ENCODE data around the gene LIN37.
"Not testable (repeated sequence)": the region's sequence is repeated elsewhere in the genome, so short reads cannot be mapped to it uniquely, and the experiment has no call there.

LIN37 gene

DNA sequence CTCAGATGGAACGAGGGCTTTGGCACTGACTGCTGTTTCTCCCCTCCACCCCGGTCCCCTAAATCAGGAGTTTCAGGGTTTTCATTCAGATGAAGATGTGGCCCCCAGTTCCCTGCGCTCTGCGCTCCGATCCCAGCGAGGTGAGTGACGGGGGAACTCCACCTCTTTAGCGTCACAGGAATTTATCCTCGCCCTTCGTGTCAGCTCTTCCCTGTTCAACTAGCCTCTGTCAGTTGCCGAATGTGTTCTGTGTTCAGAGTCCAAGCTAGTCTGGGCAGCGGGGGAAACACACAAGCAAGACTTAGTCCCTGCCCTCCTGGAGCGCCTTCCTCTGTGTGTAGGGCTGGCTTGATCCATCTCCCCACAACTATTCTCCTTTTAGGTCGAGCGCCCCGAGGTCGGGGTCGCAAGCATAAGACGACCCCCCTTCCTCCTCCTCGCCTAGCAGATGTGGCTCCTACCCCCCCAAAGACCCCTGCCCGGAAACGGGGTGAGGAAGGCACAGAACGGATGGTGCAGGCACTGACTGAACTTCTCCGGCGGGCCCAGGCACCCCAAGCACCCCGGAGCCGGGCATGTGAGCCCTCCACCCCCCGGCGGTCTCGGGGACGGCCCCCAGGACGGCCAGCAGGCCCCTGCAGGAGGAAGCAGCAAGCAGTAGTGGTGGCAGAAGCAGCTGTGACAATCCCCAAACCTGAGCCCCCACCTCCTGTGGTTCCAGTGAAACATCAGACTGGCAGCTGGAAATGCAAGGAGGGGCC, 28.8 kb upstream of the LIN37 start:
- DNase-seq: no peak

DNA sequence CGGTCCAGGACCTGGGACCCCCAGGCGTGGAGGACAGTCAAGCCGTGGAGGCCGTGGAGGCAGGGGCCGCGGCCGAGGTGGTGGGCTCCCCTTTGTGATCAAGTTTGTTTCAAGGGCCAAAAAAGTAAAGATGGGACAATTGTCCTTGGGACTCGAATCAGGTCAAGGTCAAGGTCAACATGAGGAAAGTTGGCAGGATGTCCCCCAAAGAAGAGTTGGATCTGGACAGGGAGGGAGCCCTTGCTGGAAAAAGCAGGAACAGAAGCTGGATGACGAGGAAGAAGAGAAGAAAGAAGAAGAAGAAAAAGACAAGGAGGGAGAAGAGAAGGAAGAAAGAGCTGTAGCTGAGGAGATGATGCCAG, 28.2 kb upstream of the LIN37 start:
- no peak for DNase-seq

DNA sequence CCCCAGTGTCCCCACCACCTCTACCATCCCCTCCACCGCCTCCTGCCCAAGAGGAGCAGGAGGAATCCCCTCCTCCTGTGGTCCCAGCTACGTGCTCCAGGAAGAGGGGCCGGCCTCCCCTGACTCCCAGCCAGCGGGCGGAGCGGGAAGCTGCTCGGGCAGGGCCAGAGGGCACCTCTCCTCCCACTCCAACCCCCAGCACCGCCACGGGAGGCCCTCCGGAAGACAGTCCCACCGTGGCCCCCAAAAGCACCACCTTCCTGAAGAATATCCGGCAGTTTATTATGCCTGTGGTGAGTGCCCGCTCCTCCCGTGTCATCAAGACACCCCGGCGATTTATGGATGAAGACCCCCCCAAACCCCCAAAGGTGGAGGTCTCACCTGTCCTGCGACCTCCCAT, 27.7 kb upstream of the LIN37 start:
- DNase-seq: peak; percentile 26

DNA sequence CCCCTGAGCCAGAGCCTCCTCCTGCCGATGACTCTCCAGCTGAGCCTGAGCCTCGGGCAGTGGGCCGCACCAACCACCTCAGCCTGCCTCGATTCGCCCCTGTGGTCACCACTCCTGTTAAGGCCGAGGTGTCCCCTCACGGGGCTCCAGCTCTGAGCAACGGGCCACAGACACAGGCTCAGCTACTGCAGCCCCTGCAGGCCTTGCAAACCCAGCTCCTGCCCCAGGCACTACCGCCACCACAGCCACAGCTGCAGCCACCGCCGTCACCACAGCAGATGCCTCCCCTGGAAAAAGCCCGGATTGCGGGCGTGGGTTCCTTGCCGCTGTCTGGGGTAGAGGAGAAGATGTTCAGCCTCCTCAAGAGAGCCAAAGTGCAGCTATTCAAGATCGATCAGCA, 27.0 kb upstream of the LIN37 start:
- peak; percentile 13 for DNase-seq

DNA sequence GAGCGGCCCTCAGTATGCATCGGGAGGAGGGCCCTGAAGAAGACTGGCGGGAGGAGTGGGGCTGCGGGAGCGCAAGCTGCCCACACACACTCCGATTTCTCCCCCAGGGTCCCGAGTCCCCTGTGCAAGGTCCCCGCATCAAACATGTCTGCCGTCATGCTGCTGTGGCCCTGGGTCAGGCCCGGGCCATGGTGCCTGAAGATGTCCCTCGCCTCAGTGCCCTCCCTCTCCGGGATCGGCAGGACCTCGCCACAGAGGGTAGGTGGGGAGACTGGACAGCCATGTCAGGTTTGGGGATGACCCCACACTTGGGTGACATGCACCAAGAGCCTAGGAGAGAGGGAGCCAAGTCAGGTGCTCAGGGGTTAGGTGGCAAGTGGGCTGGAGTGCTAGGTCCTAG, 25.9 kb upstream of the LIN37 start:
- peak; percentile 16 for DNase-seq

DNA sequence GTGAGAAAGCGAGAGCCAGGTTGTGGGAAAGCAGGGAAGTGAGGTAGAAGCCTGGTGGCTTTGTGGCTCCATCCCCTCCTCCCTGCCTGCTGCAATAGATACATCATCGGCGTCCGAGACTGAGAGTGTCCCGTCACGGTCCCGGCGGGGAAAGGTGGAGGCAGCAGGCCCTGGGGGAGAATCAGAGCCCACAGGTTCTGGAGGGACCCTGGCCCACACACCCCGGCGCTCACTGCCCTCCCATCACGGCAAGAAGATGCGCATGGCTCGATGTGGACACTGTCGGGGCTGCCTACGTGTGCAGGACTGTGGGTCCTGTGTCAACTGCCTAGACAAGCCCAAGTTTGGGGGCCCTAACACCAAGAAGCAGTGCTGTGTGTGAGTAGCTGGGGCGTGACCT, 25.5 kb upstream of the LIN37 start:
- DNase-seq: peak; percentile 8

DNA sequence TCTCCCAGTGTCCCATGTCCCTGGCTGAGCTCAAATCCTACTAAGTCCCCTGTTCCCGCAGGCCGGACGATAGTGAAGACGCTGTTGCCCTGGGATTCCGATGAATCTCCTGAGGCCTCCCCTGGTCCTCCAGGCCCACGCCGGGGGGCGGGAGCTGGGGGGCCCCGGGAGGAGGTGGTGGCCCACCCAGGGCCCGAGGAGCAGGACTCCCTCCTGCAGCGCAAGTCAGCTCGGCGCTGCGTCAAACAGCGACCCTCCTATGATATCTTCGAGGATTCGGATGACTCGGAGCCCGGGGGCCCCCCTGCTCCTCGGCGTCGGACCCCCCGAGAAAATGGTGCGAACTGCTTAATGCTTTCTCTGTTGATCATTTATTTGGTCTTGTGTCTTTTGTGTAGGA, 24.7 kb upstream of the LIN37 start:
- no peak for DNase-seq

DNA sequence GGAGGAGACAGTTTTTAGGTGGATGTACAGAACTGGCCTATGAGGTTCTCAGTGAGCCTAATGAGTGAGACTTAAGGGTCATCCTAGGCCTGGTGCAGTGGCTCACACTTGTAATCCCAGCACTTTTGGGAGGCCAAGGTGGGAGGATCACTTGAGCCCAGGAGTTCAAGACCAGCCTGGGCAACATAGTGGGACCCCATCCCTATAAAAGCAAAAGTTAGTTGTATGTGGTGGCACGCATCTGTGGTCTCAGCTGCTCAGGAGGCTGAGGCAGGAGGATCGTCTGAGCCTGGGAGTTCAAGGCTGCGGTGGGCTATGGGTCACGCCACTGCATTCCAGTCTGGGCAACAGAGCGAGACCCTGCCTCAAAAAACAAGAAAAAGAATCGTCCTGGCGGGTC, 24.2 kb upstream of the LIN37 start:
- DNase-seq: not testable (repeated sequence)

DNA sequence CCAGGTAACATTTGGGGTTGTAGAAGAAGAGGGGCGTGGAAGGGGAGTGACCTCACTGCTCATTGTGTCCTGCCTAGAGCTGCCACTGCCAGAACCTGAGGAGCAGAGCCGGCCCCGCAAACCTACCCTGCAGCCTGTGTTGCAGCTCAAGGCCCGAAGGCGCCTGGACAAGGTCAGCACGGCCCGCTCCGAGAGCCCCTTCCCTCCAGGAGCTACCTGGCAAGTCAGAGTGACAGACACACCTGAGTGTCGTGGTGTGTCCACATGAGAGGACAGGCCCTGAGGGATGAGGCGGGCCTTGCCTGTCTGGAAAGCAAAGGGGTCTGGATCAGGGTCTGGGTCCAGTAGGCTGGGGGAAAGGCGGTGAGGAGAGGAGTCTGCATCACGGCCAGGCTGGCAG, 23.8 kb upstream of the LIN37 start:
- DNase-seq: peak; percentile 14

DNA sequence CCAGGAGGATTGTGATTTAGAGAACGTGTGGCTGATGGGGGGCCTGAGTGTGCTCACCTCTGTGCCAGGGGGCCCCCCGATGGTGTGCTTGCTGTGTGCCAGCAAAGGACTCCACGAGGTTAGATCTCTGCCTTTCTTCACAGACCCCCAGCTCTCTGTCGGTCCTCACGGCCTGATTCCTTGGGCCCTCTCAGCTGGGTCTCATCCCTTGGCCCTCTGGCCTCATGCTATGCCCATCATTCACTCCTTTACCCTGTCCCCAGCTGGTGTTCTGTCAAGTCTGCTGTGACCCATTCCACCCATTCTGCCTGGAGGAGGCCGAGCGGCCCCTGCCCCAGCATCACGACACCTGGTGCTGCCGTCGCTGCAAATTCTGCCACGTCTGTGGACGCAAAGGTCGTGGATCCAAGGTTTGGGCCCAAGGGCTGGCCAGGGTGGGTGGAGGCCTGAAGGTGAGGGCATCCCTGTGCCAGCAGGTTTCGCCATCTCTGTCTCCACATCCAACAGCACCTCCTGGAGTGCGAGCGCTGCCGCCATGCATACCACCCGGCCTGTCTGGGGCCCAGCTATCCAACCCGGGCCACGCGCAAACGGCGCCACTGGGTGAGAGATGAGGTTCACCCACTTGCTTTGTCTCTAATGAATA, 23.0 kb upstream of the LIN37 start:
- no peak for DNase-seq

DNA sequence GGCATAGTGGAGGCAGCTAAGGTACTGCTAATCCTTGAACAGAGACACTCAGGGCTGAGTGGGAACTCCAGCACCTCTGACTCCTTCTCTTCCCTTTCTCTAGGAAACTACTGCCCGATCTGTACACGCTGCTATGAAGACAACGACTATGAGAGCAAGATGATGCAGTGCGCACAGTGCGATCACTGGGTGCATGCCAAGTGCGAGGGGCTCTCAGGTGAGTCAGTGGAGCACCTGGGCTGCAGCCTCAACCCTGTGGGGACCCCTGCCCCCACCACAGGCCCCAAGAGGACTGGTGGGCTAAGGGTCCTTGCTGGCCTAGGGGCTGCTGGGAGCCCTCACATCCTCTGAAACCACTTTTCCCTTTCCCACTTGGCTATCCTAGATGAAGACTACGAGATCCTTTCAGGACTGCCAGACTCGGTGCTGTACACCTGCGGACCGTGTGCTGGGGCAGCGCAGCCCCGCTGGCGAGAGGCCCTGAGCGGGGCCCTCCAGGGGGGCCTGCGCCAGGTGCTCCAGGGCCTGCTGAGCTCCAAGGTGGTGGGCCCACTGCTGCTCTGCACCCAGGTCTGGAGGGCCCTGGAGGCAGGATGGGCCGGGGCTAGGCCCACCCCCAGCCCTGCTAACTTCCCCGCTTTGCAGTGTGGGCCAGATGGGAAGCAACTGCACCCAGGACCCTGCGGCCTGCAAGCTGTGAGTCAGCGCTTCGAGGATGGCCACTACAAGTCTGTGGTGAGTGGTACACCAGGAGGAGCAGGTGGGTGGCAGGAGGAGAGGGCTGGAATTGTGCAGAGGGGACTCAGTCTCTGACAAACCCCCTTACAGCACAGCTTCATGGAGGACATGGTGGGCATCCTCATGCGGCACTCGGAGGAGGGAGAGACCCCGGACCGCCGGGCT, 21.1 kb upstream of the LIN37 start:
- no peak for DNase-seq

DNA sequence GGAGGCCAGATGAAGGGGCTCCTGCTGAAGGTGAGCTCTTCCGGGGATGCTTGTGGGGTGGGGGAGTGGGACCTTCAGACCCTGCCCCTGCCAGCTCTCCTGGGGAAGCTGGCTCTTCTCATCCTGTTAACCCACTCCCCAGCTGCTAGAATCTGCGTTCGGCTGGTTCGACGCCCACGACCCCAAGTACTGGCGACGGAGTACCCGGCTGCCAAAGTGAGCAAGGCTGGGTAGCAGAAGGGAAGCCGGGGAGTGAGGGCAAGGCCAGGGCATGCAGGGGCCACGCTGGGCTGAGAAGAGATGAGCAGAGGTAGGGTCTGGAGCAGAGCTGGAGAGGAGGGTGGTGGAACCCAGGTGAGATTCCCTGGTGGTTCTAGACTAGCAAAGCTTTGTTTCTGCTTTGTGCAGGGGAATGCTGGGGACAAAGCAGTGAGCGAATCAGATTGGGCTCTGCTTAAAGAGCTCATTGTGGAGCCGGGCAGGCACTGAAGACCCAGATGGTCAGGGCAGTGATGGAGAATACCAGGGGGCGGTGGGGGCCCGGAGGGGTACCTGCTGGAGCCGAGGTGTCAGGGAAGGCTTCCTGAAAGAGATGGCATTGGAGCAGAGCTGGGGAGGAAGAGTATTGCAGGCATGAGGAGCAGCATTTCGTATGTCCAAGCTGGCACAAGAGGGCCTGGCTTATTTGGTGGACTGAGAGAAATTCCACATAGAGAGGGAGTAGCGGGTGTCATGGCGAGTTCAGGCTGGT, 20.2 kb upstream of the LIN37 start:
- no peak for DNase-seq

DNA sequence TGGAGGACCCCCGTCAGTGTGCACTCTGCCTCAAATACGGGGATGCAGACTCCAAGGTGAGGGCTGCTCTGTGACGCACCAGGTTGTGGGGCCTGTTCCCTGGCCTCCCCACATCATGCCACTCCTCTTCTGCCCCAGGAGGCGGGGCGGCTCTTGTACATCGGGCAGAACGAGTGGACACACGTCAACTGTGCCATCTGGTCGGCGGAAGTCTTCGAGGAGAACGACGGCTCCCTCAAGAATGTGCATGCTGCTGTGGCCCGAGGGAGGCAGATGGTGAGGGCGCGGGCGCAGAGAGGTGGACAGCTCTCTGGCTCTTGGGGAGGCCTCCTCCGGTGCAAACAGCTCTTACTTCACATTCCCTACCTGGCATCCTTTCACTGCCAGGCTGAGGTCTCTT, 19.4 kb upstream of the LIN37 start:
- DNase-seq: no peak

DNA sequence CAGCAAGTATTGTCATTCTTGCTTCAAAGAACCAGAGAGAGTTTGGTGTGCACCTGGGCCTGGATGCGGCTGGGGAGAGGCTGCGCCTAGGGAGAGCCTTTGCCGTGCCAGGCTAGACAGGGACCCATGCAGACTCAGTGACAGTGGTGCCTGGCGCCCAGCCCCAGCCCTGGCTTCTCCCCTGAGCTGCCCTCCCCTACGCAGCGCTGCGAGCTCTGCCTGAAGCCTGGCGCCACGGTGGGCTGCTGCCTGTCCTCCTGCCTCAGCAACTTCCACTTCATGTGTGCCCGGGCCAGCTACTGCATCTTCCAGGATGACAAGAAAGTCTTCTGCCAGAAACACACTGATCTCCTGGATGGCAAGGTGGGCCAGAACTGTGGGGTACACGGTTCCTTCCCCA, 18.6 kb upstream of the LIN37 start:
- no peak for DNase-seq

DNA sequence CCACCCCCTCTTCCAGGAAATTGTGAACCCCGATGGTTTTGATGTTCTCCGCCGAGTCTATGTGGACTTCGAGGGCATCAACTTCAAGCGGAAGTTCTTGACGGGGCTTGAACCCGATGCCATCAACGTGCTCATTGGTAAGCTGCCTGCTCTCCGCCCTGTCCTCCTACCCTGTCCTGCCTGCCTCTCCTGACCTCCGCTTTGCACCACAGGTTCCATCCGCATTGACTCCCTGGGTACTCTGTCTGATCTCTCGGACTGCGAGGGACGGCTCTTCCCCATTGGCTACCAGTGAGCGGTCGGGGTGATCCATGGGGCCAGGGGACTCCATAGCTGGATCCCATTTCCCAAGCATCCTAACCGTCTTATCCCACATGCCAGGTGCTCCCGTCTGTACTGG, 18.1 kb upstream of the LIN37 start:
- DNase-seq: no peak

DNA sequence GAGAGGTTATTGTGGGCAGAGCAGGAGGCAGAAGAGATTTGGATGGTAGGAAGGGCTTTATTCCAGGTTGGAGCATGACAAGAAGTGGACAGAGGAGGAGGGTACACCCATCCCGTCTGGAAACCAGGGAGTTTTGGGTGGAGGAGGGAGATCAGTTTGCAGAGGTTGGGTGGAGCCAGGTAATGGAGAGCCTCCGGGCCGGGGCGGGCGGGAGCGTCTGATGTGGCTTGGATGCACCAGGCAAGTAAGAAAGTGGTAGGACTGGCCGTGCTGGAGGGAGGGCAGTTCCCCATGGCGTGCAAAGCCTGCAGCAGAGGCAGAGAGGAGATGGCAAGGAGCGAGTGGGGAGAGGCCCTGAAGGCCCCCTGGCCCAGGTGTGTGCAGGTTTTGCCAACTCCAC, 17.0 kb upstream of the LIN37 start:
- no peak for DNase-seq

DNA sequence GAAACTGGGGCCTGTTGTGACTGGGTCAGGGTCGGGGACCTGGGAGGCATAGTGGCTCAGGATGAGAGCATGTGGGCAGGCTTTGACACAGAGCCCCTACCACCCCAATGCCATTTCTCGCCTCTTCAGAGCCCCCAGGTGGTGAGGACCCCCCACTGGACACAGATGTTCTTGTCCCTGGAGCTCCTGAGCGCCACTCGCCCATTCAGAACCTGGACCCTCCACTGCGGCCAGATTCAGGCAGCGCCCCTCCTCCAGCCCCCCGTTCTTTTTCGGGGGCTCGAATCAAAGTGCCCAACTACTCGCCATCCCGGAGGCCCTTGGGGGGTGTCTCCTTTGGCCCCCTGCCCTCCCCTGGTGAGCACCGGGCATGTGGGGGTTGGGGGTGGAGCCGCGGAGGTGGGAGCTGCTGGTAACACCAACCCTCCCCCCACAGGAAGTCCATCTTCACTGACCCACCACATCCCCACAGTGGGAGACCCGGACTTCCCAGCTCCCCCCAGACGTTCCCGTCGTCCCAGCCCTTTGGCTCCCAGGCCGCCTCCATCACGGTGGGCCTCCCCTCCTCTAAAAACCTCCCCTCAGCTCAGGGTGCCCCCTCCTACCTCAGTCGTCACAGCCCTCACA, 16.5 kb upstream of the LIN37 start:
- no peak for DNase-seq

DNA sequence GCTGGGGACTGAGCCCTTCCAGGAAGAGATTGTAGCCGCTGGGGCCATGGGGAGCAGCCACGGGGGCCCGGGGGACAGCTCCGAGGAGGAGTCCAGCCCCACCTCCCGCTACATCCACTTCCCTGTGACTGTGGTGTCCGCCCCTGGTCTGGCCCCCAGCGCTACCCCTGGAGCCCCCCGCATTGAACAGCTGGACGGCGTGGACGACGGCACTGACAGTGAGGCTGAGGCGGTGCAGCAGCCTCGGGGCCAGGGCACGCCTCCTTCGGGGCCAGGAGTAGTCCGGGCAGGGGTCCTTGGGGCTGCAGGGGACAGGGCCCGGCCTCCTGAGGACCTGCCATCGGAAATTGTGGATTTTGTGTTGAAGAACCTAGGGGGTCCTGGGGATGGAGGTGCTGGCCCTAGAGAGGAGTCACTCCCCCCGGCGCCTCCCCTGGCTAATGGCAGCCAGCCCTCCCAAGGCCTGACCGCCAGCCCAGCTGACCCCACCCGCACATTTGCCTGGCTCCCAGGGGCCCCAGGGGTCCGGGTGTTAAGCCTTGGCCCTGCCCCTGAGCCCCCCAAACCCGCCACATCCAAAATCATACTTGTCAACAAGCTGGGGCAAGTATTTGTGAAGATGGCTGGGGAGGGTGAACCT, 15.7 kb upstream of the LIN37 start:
- DNase-seq: no peak

DNA sequence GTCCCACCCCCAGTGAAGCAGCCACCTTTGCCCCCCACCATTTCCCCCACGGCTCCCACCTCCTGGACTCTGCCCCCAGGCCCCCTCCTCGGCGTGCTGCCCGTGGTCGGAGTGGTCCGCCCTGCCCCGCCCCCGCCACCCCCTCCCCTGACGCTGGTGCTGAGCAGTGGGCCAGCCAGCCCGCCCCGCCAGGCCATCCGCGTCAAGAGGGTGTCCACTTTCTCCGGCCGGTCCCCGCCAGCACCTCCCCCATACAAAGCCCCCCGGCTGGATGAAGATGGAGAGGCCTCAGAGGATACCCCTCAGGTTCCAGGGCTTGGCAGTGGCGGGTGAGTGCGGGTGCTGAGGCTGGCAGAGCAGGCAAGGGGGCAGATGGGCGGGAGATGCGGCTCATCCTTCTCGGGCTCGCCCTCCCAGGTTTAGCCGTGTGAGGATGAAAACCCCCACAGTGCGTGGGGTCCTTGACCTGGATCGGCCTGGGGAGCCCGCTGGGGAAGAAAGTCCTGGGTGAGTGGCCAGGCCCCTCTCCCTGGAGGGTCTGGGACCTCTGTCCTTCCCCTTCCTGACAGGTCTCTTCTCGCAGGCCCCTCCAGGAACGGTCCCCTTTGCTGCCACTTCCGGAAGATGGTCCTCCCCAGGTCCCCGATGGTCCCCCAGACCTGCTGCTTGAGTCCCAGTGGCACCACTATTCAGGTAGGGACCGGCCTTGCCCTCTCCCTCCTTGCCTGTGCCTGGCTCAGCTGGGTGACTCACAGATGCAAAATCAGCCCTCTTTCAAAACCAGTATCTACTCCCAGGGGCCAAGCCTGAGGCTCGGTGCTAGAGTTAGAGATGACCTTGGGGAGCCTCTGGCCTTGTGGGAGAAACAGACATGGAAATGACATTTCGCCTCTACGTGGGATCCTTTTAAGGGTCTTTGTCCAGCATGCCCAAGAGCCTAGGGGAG, 14.9 kb upstream of the LIN37 start:
- no peak for DNase-seq

DNA sequence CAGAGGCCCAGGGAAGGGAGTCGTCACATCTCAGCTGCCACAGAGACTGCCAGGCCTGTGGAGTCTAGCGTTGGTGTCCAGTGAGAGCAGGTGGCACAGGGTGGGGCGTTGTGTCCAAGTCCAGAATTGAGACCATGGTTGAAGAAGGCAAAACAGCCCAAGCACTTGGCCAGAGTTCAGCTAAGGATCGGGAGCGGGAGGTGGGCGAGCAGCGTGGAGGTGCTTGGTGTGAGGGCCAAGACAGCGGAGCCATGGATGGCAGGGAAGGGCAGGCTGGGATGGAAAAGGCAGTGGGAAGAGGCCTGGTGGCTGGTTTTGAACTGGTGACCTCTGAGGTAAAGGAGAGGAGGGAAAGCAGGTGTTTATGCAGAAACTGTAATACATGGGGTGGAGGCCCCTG, 14.1 kb upstream of the LIN37 start:
- no peak for DNase-seq

DNA sequence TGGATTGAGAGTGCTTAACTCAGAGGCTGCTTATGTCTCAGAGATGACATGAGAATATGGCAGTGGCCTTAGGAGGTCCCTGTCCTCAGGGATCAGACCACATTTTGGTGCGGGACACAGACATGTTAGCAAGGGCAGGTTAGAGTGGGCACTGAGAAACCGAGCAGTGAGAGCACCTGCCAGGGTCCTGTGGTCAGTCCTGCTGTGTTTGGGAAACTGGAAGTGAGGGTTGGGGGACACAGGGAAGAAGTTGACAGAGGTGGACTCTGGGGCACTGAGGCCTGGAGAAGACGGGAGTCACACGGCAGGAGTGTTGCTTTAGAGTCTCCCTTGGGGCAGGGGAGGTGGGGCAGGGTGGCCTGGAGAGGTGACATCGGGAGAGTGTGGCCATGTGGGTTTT, 13.5 kb upstream of the LIN37 start:
- DNase-seq: no peak
